ENCODE data around the gene SPEG. TPM values are rescaled to one million over a fixed set of nuclear protein-coding genes. Genes with fewer than 3 reads are reported as not detected.

SPEG gene
- total and polyA plus RNA-seq, 3 donors from 2014 or later: 16.0 to 24.3 (median 23.0) TPM

DNA sequence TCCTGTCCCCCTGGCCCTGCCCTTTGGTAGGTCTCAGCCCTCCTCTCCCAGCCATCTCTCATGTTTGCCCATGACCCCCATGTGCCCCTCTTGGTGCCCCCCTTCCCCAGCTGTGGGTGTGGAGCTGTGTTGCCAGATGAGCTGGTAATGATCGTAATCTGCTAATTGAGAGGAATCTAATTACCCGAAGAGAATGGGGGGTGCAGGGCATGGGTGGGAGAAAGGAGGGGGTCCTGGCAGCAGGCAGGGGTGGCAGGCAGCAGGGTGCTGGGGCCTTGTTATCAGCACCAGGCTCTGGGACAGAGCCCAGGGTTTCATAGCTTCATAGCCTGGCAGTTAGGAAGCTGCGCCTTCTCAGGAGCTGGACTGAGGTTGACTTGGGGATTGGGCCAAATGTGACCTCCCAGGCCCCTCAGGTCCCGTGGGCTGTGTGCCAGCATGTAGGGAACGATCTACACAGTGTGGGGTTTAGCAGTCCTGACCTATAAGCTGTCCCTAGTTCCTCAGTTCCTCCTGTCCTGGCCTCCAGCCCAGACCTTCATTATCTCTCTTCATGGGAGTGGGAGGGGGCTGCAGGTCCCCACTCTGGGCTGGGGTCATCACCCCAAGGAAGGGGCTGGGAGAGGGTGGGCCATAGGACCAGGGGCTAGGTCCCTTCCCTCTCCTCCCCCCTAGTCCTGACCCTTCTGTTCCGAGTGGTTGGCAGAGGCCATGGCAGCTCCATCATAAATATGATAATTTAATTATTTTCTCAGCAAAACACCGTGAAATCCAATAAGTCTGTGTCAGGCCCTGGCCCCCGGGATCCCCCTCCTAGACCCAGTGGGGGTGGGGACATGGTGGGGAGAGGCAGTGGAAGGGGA lies 73.2 kb downstream of the SPEG start:
- TF ChIP-seq CTCF (IDR thresholded peaks at IDR 0.05): no peak
- TF ChIP-seq POLR2A (IDR thresholded peaks at IDR 0.05): no peak
- Histone ChIP-seq H3K27ac (no peak overlapping the region), H3K4me1 (peaks cover 20% of the 10 kb centered on the region), H3K4me3 (no peak overlapping the region), H3K9me3 (no peaks in the 10 kb centered on the region), H3K27me3 (no peaks in the 10 kb centered on the region), H3K36me3 (ENCODE audit: low read depth, missing control alignments) (no peaks in the 10 kb centered on the region)
- 55 to 75% methylated on average over 8 of the region's 8 CpGs for WGBS, 2 donors
- intact Hi-C loops (cut with DNase I; ENCODE audit: low total_unique reads): no loop called here
- DNase-seq: no peak

GRCh38 chr2:219508444-219508734 lies 73.7 kb downstream of the SPEG start:
- Histone ChIP-seq H3K36me3 (ENCODE audit: low read depth, missing control alignments) (no peaks in the 10 kb centered on the region), H3K4me1 (peaks cover 20% of the 10 kb centered on the region), H3K9me3 (no peaks in the 10 kb centered on the region), H3K27me3 (no peaks in the 10 kb centered on the region), H3K4me3 (no peak overlapping the region), H3K27ac (no peak overlapping the region)
- no peak for DNase-seq
- no peak for TF ChIP-seq POLR2A (IDR thresholded peaks at IDR 0.05)
- no peak for TF ChIP-seq CTCF (IDR thresholded peaks at IDR 0.05)
- intact Hi-C loops (cut with DNase I; ENCODE audit: low total_unique reads): no loop called here
- 64 to 84% methylated on average over 3 to 4 of the region's 4 CpGs for WGBS, 2 donors

DNA sequence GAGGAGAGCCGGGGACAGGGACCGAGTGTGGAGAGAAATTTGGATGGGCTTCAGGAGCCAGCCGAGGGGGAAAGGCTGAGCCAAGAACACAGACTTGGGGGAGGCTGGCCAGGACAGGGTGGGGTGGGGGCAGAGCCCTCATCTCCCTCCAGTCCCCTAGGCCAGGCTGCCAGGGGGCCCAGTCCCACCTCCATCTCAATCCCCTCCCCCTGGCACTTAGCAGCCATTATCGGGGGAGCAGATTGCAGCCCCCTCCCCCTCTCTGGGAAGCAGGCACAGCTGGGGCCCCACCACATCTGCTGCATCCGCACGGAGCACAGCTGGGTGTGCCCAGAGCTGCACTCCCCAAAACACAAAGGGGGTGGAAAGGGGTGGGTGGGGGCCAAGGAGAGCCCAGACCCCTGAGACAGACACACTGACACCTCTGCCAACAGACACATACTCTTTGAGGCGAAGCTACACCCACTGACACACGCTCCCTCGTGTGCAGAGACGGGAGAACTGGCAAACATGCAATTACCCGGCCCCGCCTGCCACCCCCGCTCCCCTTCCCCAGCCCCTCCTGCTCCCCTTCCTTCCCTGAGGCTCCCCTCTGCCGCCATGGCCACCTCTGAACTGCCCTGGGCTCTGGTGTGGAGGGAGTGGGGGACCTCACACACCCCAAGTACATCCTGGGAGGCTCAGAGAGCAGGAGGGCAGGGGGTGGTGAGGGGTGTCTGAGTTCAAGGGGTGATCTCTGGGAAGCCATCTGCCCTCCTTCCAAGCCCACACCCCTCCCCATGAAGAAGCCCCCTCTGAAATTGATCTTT lies 74.5 kb downstream of the SPEG start:
- Histone ChIP-seq H3K4me3 (no peak overlapping the region), H3K36me3 (ENCODE audit: low read depth, missing control alignments) (no peaks in the 10 kb centered on the region), H3K27ac (no peak overlapping the region), H3K27me3 (no peaks in the 10 kb centered on the region), H3K9me3 (no peaks in the 10 kb centered on the region), H3K4me1 (peaks cover 20% of the 10 kb centered on the region)
- TF ChIP-seq POLR2A (IDR thresholded peaks at IDR 0.05) (no peak), CTCF (IDR thresholded peaks at IDR 0.05) (no peak)
- 21 to 46% methylated on average over 14 of the region's 14 CpGs for WGBS, 2 donors
- no peak for DNase-seq
- intact Hi-C loops (cut with DNase I; ENCODE audit: low total_unique reads): no loop called here

DNA sequence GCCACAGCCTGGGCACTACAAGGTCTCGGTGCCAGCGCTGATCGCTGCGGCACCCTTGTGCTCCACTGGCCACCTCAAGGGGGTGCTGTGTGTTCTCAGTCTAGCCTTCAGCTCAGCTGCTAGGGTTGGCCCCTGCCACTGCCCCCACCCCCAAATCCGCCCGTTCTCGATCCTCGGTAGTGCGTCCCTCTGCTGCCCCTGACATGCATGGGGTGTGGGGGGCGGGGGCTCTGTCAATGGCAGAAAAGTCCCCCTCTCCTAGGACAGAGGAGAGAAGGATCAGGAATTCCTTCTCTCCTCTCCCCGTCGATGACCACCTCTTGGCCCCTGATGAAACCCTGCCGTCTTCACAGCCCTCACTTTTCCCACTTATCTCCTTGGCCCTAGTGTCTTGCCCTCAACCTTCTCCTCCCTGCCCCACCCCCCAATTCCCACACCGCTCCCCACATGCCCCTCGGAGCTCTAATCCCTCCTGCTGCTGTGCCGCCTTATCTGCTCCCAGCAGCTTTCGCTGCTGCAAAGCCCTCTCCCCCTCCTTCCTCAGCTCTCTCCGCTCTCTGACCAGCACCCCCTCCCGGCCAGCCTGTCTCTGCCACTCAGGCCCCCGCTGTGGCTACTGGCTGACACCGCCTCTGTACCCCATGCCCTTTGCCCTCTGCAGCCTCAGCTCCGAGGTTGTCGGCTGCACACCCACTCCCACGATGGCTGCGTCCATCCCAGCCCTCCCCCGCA lies 75.3 kb downstream of the SPEG start:
- Histone ChIP-seq H3K27ac (no peak overlapping the region), H3K27me3 (no peaks in the 10 kb centered on the region), H3K4me3 (no peak overlapping the region), H3K9me3 (no peaks in the 10 kb centered on the region), H3K36me3 (ENCODE audit: low read depth, missing control alignments) (no peaks in the 10 kb centered on the region), H3K4me1 (peaks cover 20% of the 10 kb centered on the region)
- WGBS, 2 donors: 24 to 39% methylated on average over 26 of the region's 26 CpGs
- DNase-seq: peak; percentile 79
- TF ChIP-seq POLR2A (IDR thresholded peaks at IDR 0.05) (no peak), CTCF (IDR thresholded peaks at IDR 0.05) (peak in 2 of 3 experiments; percentile 50 to 62)
- intact Hi-C loops (cut with DNase I; ENCODE audit: low total_unique reads): no loop called here
